GM13977 (cell line): ENCODE results near the gene PEX11A.

Experiments
- DNase-seq: peaks from one replicate; pipeline ENCODE4 v3.0.0; 2012; ENCODE audit warnings: low spot score
- in situ Hi-C: fragments of 300-500 bp; cut with MboI; formaldehyde crosslinking; loops from one replicate; pipeline ENCODE4 v1.12.0; 2022; ENCODE audit warnings: low sequenced_read_pairs, low pct_unique_long_range_greater_than_20kb, mixed read lengths, inconsistent platforms; ENCODE audit not compliant: unreplicated experiment
- TF ChIP-seq, protein P1 (sequence below): IDR thresholded peaks from 2 replicates; pipeline ENCODE4 v1.5.1; 2012; ENCODE audit warnings: mild to moderate bottlenecking, control low read depth; ENCODE audit not compliant: insufficient read depth; ENCODE audit errors: extremely low read depth, missing control alignments

The PEX11A gene

DNA sequence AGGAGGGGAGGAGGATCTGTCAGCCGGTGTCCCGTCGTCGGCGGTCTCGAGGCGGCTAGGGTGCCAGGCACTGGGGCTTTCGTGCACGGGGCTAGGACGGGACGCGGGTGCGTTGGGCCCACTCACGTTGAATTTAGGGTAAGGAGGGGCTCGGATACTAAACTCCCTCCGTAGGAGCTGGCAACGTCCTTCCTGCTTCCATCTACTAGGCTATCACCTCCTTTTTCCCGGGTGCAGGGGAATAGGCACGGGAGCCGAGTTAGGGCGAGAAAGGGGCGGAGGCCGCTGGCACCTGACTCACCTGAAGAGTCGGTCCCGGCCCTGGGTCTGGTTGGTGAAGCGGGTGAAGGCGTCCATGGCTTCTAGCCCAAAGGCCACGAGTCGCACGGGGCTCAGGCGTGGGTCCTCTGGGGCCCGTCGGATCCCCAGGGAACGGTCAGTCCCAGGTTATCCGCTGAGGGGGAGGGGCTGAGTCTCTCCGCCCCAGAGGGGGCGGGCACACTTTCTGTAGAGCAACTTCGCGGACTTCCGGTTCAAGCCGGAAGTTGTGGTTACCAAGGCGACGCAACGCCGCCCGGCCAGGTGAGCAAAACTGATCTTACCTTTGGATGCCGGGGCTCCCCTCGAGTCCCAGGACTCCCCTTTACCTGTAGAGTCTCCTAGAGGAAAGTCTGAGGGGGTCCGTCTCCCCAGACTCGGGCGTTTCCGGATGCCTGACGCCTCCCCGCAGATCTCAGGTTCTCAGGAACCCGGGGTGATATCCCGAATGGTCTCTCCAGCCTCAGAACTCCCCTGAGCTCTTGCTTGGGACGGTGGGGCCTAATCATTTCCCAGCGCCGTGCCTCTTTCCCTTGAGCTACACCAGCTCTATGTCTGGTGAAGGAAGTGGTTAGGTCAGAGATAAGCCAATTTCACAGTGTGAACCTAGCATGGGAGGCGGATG lies at the start of gene PEX11A, which contains the start of gene WDR93:
TSS of gene PEX11A (minus strand) at position 479 of the 943 bp plus-strand sequence. CDS start at position 357, 122 bp downstream.
TSS of gene WDR93 (plus strand) at position 536 of the 943 bp plus-strand sequence. CDS start 10,936 bp downstream, outside the sequence.
- TF ChIP-seq, protein P1, sequence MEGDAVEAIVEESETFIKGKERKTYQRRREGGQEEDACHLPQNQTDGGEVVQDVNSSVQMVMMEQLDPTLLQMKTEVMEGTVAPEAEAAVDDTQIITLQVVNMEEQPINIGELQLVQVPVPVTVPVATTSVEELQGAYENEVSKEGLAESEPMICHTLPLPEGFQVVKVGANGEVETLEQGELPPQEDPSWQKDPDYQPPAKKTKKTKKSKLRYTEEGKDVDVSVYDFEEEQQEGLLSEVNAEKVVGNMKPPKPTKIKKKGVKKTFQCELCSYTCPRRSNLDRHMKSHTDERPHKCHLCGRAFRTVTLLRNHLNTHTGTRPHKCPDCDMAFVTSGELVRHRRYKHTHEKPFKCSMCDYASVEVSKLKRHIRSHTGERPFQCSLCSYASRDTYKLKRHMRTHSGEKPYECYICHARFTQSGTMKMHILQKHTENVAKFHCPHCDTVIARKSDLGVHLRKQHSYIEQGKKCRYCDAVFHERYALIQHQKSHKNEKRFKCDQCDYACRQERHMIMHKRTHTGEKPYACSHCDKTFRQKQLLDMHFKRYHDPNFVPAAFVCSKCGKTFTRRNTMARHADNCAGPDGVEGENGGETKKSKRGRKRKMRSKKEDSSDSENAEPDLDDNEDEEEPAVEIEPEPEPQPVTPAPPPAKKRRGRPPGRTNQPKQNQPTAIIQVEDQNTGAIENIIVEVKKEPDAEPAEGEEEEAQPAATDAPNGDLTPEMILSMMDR = no peak
- in situ Hi-C loops = no loop called here
- DNase-seq = peak; percentile 84

DNA sequence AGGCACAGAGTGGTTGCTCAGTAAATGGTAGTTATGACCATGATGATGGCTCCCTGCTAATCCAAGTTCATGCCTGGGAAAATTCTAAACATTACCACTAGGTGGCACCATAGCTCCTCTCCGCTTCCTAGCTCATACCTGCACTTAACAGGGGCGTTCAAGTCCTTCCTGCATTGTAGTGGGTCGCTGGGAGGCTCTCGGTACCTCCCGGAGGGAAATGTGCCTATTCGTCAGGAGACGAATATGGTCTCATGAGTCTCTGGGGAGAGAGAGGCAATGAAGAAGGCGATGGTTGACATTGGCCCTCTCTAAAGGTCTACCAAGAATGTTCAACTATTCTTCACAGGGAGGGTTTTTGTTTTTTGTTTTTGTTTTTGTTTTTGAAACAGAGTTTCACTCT lies 49.6 kb upstream of the PEX11A start:
- in situ Hi-C loops = no loop called here
- DNase-seq = peak; percentile 83
- TF ChIP-seq, protein P1 = peak; percentile 81

DNA sequence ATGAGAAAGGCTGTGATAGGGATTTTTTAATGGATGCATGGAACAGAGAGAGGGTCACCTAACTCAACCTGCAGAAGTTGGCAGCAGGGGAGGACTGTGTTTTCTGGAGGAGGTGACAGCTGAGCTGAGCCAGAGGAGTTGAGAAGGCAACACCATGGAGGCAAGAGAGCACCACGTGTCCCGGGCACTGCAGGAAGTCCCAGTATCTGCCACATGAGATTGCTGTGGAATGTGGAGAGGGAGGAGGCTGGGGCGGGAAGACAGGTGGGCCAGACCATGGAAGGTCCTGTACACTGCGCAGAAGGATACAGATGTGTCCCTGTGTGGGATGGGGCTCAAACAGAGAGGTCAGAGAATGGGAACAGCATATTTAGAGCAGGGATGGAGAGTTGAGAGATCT lies 45.2 kb upstream of the PEX11A start:
- DNase-seq = no peak
- TF ChIP-seq, protein P1 = no peak
- in situ Hi-C loops = no loop called here

- DNase-seq = no peak
- in situ Hi-C loops = no loop called here
These were observed 42.1 kb upstream of the PEX11A start for GRCh38 chr15:89732451-89733172.

DNA sequence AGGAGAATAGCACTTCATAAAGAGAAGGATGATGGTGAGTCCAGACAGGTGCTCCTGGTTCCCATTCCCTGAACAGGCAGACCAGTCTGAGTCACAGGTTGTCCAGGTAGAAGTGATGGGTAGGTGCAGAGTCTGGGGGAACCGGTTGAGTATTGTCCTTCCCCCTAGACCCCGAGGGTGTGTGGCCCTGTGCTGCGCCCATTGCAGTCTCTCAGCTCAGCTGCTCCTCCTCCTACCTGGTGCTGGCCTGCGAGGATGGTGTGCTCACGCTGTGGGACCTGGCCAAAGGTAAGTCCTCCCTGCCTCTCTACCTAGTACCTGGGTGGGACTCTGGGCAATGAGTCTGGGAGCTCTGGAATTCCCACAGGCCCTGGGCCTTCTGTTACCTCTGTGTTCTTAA lies 40.7 kb upstream of the PEX11A start:
- TF ChIP-seq, protein P1 = no peak
- no peak for DNase-seq
- in situ Hi-C loops = no loop called here

More at GRCh38 chr15:89732451-89733172, 42.1 kb upstream of the PEX11A start:
- TF ChIP-seq, protein P1 = no peak

DNA sequence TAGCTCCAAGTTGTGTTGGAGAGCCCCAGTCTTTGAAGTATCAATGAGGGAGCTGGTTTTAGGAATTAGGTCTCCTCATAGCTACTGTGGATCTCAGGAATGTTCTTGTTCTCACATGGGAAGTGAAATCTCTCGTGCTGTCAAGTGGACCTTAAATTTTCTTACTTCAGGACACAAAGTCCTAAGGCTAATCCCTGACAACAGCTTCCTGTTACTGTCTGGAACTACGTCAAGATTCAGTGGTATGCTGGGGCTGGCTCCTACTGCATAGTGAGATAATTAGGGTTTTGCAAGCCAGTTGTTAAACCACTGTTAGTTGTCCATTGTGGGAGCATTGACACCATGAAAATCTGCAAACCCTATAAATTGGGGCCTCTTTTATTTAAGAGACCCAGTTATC lies 37.7 kb upstream of the PEX11A start:
- no peak for DNase-seq
- in situ Hi-C loops = no loop called here
- TF ChIP-seq, protein P1 = no peak
